ENCODE data around the gene TTLL3. TPM values are rescaled to one million over a fixed set of nuclear protein-coding genes. Genes with fewer than 3 reads are reported as not detected.

TTLL3 gene
- total and polyA plus RNA-seq, 2 of the 13 experiments (the other 11 are each of a cell fraction or from before 2014, with no cell fraction given) = 9.5 to 51.2 TPM

DNA sequence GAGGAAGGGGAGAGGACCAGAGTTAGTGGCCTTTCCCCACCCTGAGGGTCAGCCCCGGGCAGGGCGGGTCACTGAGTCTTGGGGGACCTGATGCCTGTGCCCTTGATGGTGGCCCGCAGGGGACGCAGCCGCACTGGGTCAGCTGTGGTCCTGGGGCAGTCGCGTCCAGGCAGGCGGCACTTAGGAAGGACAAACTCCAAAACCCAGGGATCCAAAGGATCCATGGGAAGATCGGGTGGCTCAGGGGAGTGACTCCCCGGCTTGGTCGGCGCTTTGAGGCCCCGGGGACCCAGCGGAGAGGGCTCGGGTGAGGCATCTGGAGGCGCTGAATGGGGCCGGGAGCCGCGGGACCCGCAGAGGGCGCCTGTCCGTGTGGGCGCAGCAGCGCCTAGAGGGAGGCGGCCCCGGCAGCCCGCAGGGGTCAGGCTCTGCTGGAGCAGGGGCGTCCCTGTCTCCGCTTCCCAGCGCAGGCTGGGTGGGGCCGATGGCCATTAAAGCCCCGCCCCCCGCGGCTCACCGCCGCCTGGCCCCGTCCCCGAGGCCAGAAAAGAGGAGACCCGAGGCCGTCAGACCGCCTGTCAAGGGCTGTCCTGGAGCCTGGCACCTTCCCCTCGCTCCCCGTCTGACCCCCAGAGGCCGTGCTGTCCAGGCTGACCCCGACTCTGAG is 52.5 kb downstream of the TTLL3 start (continued):
- TF ChIP-seq THAP9 (CRISPR knock-in tag; IDR thresholded peaks at IDR 0.05; ENCODE audit: borderline replicate concordance) = peak; percentile 38; the same call in 1 of the 2 replicates
- no peak for TF ChIP-seq HNF1A (IDR thresholded peaks at IDR 0.05; ENCODE audit: low read depth)
- no peak; the same call in 1 of the 2 replicates for TF ChIP-seq HNF1A (CRISPR knock-in tag; IDR thresholded peaks at IDR 0.05; ENCODE audit: borderline replicate concordance)
- TF ChIP-seq ZFP37 (CRISPR knock-in tag; IDR thresholded peaks at IDR 0.05; ENCODE audit: borderline replicate concordance) = no peak
- no peak for TF ChIP-seq BHLHE40 (IDR thresholded peaks at IDR 0.05; ENCODE audit: low read length)
- TF ChIP-seq ZFP36L1 (CRISPR knock-in tag; IDR thresholded peaks at IDR 0.05) = no peak
- TF ChIP-seq ZNF713 (CRISPR knock-in tag; IDR thresholded peaks at IDR 0.05) = no peak
- TF ChIP-seq ZKSCAN5 (CRISPR knock-in tag; IDR thresholded peaks at IDR 0.05) = no peak
- no peak for TF ChIP-seq DNMT3B (CRISPR knock-in tag; conservative IDR thresholded peaks at IDR 0.05)
- no peak for TF ChIP-seq SNAPC4 (CRISPR knock-in tag; IDR thresholded peaks at IDR 0.05)
- TF ChIP-seq ZNF772 (CRISPR knock-in tag; IDR thresholded peaks at IDR 0.05) = peak; percentile 34; the same call in 1 of the 2 replicates
- peak; percentile 33; the same call in 1 of the 2 replicates for TF ChIP-seq ZNF652 (CRISPR knock-in tag; IDR thresholded peaks at IDR 0.05; ENCODE audit: borderline replicate concordance, low read depth)
- no peak for TF ChIP-seq NPAS2 (CRISPR knock-in tag; IDR thresholded peaks at IDR 0.05; ENCODE audit: borderline replicate concordance)
- TF ChIP-seq CREM (IDR thresholded peaks at IDR 0.05) = no peak
- TF ChIP-seq CREM (CRISPR knock-in tag; IDR thresholded peaks at IDR 0.05) = no peak
- peak; percentile 67; the same call in 1 of the 2 replicates for TF ChIP-seq TAF1 (CRISPR knock-in tag; IDR thresholded peaks at IDR 0.05)
- TF ChIP-seq PTBP1 (IDR thresholded peaks at IDR 0.05; ENCODE audit: low read depth, low read length, poor library complexity, severe bottlenecking) = no peak
- TF ChIP-seq REPIN1 (CRISPR knock-in tag; IDR thresholded peaks at IDR 0.05; ENCODE audit: borderline replicate concordance, low read depth) = 0 out of 2 replicates have a peak, but pooled peaks have one; percentile 22

Data from HepG2 (cell line).